Measurements from ENCODE around the gene KRTAP5-1.

Gene KRTAP5-1

GRCh38 chr11:1542267-1542666 lies 42.8 kb downstream of the KRTAP5-1 start:
- DNase-seq (ENCODE audit: low read depth) = no peak

- no peak for DNase-seq (ENCODE audit: low read depth)
These were observed 43.4 kb downstream of the KRTAP5-1 start for GRCh38 chr11:1541474-1542204.

DNA sequence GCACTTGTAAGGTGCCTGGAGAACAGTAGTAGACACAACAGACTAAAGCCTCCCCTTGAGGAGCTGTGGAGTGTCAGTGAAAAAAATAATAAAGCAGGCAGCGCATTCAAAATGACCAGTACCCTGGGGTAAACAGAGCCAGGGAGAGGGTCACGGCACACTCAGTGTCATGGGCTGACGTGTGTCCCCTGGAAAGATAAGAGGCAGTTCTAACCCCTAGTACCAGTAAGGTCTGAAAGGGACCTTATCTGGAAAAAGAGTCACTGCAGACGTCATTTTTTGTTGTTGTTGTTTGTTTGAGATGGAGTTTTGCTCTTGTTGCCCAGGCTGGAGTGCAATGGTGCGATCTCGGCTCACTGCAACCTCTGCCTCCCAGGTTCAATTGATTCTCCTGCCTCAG lies 45.0 kb downstream of the KRTAP5-1 start:
- no peak for DNase-seq (ENCODE audit: low read depth)

DNA sequence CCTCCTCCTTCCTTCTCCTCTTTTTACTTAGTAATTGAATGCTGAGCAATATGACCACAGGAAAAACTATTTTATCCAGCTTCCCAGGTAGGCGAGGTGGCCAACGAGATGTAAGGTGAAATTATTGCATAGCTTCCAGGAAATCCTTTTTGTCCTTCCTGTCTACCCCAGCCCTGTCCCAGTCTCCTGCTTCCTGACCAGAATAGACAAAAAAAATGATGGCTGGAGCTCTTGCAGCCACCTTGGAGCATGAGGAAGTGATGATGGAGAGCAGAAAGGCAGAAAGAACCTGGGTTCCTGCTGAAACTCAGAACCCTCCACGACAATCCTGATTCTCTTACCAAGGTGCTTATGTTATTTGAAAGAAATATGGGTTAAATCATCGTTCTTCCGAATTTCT lies 46.9 kb downstream of the KRTAP5-1 start:
- DNase-seq (ENCODE audit: low read depth) = no peak

DNA sequence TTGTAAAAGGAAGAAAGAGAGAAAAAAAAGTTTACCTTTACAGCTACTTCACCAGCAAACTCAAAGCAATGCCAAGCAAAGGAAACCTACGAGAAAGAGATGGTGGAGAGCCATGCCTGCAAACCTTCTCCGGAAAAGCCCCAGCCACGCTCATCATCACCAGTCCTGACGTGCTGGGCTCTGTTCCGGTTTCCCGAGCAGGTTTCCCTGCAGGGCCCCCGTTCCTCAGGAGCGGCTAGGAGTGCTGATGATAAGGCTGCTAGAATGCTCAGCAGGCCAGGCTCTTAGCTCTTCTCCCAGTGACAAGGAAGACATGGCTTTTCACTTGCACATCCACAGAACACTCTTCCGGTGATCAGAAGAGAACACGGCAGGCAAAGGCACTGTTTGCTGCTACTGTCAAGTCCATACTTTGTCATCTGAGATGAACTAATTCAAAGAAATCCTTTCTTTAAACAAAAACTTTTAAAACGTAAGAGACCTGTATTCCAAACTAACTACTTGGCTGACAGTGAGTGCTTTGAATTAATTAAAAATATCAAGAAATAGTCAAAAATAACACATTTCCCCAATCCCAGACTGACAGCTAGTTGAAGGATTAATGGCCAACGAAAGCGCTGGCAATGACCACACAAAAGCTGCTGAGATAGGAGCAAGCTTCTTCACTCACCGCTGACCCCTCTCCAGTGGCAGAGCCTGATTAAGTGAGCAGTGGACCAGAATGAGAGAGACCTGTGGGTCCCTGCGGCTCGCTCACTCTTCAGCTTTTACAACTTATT lies 48.8 kb downstream of the KRTAP5-1 start:
- DNase-seq (ENCODE audit: low read depth) = no peak

DNA sequence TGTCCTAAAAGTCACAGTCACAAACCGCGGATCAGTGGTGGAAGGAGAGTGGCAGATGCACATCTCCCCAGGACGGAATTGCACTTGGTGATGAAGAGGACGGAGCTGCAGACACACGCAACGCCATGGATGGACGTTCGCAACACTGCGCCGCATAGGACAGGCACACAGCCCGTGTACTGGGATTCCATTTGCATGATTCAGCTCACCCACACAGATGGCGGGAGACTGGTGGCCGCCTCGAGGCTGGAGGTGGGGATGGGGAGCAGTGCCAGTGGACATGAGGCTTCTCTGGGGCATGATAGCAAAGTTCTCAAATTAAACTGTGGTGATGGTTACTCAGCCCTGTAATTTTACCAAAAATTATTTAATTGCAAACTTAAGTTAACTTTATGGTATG lies 50.4 kb downstream of the KRTAP5-1 start:
- no peak for DNase-seq (ENCODE audit: low read depth)
